ENCODE results near the gene GSK3B. TPM values are rescaled to one million over a fixed set of nuclear protein-coding genes. Genes with fewer than 3 reads are reported as not detected.

The GSK3B gene
- total RNA-seq, 1 experiment from 2014 or later, result 56.5 TPM

DNA sequence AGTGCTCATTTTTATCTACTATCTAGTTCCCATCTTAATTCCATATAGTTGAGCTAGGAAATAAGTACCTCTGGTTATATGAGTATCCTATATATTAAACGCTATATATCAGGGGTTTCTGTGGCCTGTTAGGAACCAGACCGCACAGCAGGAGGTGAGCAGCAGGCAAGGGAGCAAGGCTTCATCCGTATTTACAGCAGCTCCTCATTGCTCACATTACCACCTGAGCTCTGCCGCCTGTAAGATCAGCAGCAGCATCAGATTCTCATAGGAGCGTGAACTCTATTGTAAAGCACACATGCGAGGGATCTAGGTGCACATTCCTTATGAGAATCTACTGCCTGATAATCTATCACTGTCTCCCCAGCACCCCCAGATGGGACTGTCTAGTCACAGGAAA is 23.0 kb downstream of the GSK3B start:
- H3K23ac ChIP-seq (ENCODE audit: insufficient read length, low read depth, low read length), result no peak overlapping the region
- H3K4me2 ChIP-seq (ENCODE audit: insufficient read depth, insufficient read length, low read length), result no peak overlapping the region
- peaks cover 7% of the 10 kb centered on the region for H3K79me1 ChIP-seq (ENCODE audit: insufficient read depth, low read depth, low read length, poor library complexity, severe bottlenecking)
- H3K4me3 Mint-ChIP-seq, result peak overlapping the region in 1 of 2 experiments; percentile 35; a peak in 2 of 5 replicates
- no peak overlapping the region for H4K5ac ChIP-seq (ENCODE audit: insufficient read length, low read depth, low read length)
- H2BK120ac ChIP-seq (ENCODE audit: low read depth, low read length, poor library complexity, severe bottlenecking), result no peak overlapping the region
- peak; percentile 33 for DNase-seq
- H3K4me1 Mint-ChIP-seq, result peaks cover 17 to 29% of the 10 kb centered on the region in 2 experiments
- no peaks in the 10 kb centered on the region for H3K4me1 ChIP-seq (ENCODE audit: insufficient read depth, low read length)
- no peak overlapping the region for H3T11ph ChIP-seq (ENCODE audit: low read length)
- no peaks in the 10 kb centered on the region for H3K27me3 ChIP-seq (ENCODE audit: insufficient read depth, low read length)
- H2BK12ac ChIP-seq (ENCODE audit: insufficient read length, low read depth, low read length), result no peak overlapping the region
- H3K4ac ChIP-seq (ENCODE audit: low read depth, low read length), result no peak overlapping the region
- TF ChIP-seq, protein P1, sequence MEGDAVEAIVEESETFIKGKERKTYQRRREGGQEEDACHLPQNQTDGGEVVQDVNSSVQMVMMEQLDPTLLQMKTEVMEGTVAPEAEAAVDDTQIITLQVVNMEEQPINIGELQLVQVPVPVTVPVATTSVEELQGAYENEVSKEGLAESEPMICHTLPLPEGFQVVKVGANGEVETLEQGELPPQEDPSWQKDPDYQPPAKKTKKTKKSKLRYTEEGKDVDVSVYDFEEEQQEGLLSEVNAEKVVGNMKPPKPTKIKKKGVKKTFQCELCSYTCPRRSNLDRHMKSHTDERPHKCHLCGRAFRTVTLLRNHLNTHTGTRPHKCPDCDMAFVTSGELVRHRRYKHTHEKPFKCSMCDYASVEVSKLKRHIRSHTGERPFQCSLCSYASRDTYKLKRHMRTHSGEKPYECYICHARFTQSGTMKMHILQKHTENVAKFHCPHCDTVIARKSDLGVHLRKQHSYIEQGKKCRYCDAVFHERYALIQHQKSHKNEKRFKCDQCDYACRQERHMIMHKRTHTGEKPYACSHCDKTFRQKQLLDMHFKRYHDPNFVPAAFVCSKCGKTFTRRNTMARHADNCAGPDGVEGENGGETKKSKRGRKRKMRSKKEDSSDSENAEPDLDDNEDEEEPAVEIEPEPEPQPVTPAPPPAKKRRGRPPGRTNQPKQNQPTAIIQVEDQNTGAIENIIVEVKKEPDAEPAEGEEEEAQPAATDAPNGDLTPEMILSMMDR (conservative IDR thresholded peaks at IDR 0.05), result no peak
- WGBS (ENCODE audit: extremely low coverage, insufficient read length, low lambda C conversion rate), result no CpG with 5 or more reads among the region's 6 CpGs
- no peak overlapping the region for H3K14ac ChIP-seq (ENCODE audit: insufficient read depth, low read length)
- H3K56ac ChIP-seq (ENCODE audit: insufficient read length, low read depth, low read length), result no peak overlapping the region
- H2BK5ac ChIP-seq (ENCODE audit: insufficient read length, low read length), result no peak overlapping the region
- no peaks in the 10 kb centered on the region for H3K9me3 Mint-ChIP-seq
- no peak overlapping the region for H4K91ac ChIP-seq (ENCODE audit: insufficient read length, low read depth, low read length)
- no peak overlapping the region for H2AFZ ChIP-seq (ENCODE audit: low read length)
- no peak overlapping the region for H3K18ac ChIP-seq (ENCODE audit: insufficient read length, low read depth, low read length)
- H2AK5ac ChIP-seq (ENCODE audit: insufficient read length, low read length), result no peak overlapping the region
- no peaks in the 10 kb centered on the region for H3K23me2 ChIP-seq (ENCODE audit: insufficient read length, low read depth, low read length, poor library complexity, severe bottlenecking)
- H3K9me3 ChIP-seq (ENCODE audit: control insufficient read depth, low read depth, low read length), result no peaks in the 10 kb centered on the region
- no peak overlapping the region for H3K27ac ChIP-seq (ENCODE audit: insufficient read length, low read depth, low read length)
- H4K8ac ChIP-seq (replicated peaks; ENCODE audit: insufficient read length, low read depth, low read length), result no peak overlapping the region
- H3K27ac Mint-ChIP-seq, result no peak overlapping the region; a peak in 1 of 7 replicates
- H3K27me3 Mint-ChIP-seq (ENCODE audit: low read depth), result no peaks in the 10 kb centered on the region
- no peak overlapping the region for H2BK15ac ChIP-seq (ENCODE audit: low read depth, low read length)
- H4K20me1 ChIP-seq (ENCODE audit: control insufficient read depth, insufficient read depth, insufficient read length), result no peaks in the 10 kb centered on the region
- H2BK20ac ChIP-seq (ENCODE audit: low read depth, low read length, poor library complexity, severe bottlenecking), result no peak overlapping the region
- peaks cover 7 to 21% (median 18%) of the 10 kb centered on the region in 3 experiments; a peak in 6 of 7 replicates for H3K36me3 Mint-ChIP-seq (ENCODE audit: insufficient read depth in 1 of 3, low read depth in 3 of 3)
- no peak overlapping the region for H3K9ac ChIP-seq (ENCODE audit: extremely low read depth, insufficient read length, low read length)
- peaks cover 29% of the 10 kb centered on the region; the same call in 1 of the 2 replicates for H3K79me2 ChIP-seq (ENCODE audit: insufficient read depth, low read length)
